PC-3 (cell line): ENCODE results near the gene RCSD1.

ENCODE experiments used
- EZH2 ChIP-seq: fragments of 300-600 bp; sonication (generic); IDR thresholded peaks from one replicate; pipeline ENCODE4 v1.6.1; 2017; ENCODE audit warnings: antibody characterized with exemption, mild to moderate bottlenecking, low read length; ENCODE audit not compliant: unreplicated experiment
- EZH2phosphoT487 ChIP-seq: fragments of 300-600 bp; sonication (generic); IDR thresholded peaks from 2 replicates; pipeline ENCODE4 v1.6.1; 2018; ENCODE audit warnings: mild to moderate bottlenecking, antibody characterized with exemption, low read length, borderline replicate concordance
- TF ChIP-seq, protein P1 (sequence below): fragments of 300-600 bp; sonication (generic); conservative IDR thresholded peaks from 2 replicates; pipeline ENCODE4 v1.5.1; 2017; ENCODE audit warnings: antibody characterized with exemption, low read depth, mild to moderate bottlenecking, low read length

- TF ChIP-seq, protein P1, sequence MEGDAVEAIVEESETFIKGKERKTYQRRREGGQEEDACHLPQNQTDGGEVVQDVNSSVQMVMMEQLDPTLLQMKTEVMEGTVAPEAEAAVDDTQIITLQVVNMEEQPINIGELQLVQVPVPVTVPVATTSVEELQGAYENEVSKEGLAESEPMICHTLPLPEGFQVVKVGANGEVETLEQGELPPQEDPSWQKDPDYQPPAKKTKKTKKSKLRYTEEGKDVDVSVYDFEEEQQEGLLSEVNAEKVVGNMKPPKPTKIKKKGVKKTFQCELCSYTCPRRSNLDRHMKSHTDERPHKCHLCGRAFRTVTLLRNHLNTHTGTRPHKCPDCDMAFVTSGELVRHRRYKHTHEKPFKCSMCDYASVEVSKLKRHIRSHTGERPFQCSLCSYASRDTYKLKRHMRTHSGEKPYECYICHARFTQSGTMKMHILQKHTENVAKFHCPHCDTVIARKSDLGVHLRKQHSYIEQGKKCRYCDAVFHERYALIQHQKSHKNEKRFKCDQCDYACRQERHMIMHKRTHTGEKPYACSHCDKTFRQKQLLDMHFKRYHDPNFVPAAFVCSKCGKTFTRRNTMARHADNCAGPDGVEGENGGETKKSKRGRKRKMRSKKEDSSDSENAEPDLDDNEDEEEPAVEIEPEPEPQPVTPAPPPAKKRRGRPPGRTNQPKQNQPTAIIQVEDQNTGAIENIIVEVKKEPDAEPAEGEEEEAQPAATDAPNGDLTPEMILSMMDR = no peak
- TF ChIP-seq EZH2phosphoT487 (no peak), EZH2 (no peak)
These were observed 44.1 kb downstream of the RCSD1 start for GRCh38 chr1:167674156-167674555.
